ENCODE data around the gene PCDHGA6.
"Not testable (repeated sequence)": the region's sequence is repeated elsewhere in the genome, so short reads cannot be mapped to it uniquely, and the experiment has no call there.

Gene PCDHGA6

DNA sequence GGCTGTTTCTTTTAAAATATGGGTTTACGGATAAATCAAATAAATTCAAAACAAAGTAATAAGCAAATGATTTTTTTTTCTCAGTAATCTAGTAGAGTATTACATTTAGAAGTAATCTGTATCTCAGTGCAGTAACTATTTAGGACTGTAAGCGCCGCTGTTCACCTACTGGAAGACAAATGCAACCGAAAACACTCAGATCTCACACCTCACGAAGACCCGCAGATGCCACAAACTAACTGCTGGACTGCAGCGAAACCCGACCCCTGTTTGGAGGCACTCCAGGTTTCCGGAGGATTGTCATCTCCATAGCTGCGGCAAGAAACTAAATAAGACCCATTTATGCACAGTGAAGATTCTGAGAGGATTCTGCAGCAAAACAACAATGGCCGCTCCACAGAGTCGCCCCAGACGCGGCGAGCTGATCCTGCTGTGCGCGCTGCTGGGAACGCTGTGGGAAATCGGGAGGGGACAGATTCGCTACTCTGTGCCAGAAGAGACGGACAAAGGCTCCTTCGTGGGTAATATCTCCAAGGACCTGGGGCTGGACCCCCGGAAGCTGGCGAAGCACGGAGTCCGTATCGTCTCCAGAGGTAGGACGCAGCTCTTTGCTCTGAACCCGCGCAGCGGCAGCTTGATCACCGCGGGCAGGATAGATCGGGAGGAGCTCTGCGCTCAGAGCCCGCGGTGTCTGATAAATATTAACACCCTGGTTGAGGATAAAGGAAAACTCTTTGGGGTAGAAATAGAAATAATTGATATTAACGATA lies 18.9 kb downstream of the PCDHGA6 start, which contains the start of gene PCDHGA8:
Gene PCDHGA8 (plus strand): TSS at position 205 of the 770 bp plus-strand sequence. CDS start 181 bp downstream, at position 386.
- DNase-seq (ENCODE audit: low read depth) = no peak

DNA sequence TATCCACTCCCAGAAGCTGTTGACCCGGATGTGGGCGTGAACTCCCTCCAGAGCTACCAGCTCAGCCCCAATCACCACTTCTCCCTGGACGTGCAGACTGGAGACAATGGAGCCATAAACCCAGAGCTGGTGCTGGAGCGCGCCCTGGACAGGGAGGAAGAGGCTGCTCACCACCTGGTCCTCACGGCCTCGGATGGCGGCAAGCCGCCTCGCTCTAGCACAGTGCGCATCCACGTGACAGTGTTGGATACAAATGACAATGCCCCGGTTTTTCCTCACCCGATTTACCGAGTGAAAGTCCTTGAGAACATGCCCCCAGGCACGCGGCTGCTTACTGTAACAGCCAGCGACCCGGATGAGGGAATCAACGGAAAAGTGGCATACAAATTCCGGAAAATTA lies 19.6 kb downstream of the PCDHGA6 start:
- DNase-seq (ENCODE audit: low read depth) = no peak

DNA sequence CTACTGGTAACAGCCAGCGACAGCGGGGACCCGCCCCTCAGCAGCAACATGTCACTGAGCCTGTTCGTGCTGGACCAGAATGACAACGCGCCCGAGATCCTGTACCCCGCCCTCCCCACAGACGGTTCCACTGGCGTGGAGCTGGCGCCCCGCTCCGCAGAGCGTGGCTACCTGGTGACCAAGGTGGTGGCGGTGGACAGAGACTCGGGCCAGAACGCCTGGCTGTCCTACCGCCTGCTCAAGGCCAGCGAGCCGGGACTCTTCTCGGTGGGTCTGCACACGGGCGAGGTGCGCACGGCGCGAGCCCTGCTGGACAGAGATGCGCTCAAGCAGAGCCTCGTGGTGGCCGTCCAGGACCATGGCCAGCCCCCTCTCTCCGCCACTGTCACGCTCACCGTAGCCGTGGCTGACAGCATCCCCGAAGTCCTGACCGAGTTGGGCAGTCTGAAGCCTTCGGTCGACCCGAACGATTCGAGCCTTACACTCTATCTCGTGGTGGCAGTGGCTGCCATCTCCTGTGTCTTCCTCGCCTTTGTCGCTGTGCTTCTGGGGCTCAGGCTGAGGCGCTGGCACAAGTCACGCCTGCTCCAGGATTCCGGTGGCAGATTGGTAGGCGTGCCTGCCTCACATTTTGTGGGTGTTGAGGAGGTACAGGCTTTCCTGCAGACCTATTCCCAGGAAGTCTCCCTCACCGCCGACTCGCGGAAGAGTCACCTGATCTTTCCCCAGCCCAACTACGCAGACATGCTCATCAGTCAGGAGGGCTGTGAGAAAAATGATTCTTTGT lies 20.9 kb downstream of the PCDHGA6 start:
- not testable (repeated sequence) for DNase-seq (ENCODE audit: low read depth)

DNA sequence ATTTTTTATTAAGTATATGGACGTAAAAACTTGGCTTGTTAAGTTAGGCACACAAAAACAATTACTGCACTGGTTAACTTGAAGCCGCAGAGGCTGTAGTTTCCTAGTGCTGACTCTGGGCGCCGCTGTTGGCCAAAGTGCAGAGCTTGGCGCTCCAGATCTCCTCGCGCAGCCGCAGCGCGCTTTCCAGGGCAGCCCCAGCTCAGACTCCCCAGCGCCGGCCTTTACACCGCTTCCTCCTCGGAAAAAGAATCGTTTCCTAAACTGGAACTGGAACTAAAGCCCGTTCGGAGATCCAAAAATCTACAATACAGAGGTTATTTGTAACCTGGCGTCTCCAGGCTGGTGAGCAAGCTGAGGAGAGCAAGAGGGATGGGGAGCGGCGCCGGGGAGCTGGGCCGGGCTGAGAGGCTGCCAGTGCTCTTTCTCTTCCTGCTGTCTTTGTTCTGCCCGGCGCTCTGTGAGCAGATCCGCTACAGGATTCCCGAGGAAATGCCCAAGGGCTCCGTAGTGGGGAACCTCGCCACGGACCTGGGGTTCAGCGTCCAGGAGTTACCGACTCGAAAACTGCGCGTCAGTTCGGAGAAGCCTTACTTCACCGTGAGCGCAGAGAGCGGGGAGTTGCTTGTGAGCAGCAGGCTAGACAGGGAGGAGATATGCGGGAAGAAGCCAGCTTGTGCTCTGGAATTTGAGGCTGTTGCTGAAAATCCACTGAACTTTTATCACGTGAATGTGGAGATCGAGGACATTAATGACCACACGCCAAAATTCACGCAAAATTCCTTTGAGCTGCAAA lies 24.3 kb downstream of the PCDHGA6 start, which contains the start of gene PCDHGB5:
Gene PCDHGB5 (plus strand): TSS at position 192 of the 796 bp plus-strand sequence. CDS start 181 bp downstream, at position 373.
- DNase-seq (ENCODE audit: low read depth) = not testable (repeated sequence)

DNA sequence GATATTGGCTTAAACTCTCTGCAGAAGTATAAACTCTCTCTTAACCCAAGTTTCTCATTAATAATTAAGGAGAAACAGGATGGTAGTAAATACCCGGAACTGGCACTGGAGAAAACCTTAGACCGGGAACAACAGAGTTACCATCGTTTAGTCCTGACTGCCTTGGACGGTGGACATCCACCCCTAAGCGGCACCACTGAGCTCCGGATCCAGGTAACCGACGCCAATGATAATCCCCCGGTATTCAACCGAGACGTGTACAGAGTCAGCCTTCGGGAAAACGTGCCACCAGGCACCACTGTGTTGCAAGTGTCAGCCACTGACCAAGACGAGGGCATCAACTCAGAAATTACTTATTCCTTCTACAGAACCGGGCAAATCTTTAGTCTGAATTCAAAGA lies 24.9 kb downstream of the PCDHGA6 start:
- DNase-seq (ENCODE audit: low read depth) = no peak

DNA sequence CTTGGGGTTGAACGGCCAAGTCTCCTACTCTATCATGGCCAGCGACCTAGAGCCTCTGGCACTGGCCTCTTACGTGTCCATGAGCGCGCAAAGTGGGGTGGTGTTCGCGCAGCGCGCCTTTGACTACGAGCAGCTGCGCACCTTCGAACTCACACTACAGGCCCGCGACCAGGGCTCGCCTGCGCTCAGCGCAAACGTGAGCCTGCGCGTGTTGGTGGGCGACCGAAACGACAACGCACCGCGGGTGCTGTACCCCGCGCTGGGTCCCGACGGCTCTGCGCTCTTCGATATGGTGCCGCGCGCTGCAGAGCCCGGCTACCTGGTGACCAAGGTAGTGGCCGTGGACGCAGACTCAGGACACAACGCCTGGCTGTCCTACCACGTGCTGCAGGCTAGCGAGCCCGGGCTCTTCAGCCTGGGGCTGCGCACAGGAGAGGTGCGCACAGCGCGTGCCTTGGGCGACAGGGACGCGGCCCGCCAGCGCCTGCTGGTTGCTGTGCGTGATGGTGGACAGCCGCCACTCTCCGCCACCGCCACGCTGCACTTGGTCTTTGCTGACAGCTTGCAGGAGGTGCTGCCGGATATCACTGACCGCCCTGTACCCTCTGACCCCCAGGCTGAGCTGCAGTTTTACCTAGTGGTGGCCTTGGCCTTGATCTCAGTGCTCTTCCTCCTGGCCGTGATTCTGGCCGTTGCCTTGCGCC lies 26.0 kb downstream of the PCDHGA6 start:
- no peak for DNase-seq (ENCODE audit: low read depth)

DNA sequence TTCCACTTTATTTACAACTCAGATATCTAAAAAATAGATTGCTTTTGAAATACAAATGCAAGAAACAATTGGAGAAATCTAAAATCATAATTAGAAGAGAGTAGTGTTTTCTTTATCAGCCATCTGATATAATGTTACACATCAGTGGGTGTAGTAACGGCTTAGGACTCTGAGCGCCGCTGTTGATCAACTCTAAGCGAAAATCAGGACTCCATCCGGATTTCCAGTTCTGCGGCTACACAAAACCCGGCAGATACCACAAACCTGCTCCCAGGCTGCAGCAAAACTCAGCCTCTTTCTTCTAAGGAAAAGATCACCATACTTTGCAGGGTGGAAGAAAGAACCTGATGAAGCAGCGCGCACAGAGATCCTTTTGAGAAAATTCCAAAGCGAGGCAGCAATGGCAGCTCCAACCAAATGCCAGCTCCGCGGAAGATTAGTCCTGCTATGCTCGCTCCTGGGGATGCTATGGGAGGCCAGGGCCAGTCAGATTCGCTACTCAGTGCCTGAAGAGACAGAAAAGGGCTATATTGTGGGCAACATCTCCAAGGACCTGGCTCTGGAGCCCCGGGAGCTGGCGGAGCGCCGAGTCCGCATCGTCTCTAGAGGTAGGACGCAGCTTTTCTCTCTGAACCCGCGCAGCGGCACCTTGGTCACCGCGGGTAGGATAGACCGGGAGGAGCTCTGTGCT lies 29.0 kb downstream of the PCDHGA6 start, which contains the start of gene PCDHGA9:
Gene PCDHGA9 (plus strand): TSS at position 226 of the 691 bp plus-strand sequence. CDS start 175 bp downstream, at position 401.
- no peak for DNase-seq (ENCODE audit: low read depth)

DNA sequence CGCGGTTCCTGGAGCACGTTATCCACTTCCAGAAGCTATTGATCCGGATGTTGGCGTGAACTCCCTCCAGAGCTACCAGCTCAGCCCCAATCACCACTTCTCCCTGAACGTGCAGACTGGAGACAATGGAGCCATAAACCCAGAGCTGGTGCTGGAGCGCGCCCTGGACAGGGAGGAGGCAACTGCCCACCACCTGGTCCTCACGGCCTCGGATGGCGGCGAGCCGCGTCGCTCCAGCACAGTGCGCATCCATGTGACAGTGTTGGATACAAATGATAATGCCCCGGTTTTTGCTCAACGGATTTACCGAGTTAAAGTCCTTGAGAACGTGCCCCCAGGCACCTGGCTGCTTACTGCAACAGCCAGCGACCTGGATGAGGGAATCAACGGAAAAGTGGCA lies 29.7 kb downstream of the PCDHGA6 start:
- DNase-seq (ENCODE audit: low read depth) = no peak

DNA sequence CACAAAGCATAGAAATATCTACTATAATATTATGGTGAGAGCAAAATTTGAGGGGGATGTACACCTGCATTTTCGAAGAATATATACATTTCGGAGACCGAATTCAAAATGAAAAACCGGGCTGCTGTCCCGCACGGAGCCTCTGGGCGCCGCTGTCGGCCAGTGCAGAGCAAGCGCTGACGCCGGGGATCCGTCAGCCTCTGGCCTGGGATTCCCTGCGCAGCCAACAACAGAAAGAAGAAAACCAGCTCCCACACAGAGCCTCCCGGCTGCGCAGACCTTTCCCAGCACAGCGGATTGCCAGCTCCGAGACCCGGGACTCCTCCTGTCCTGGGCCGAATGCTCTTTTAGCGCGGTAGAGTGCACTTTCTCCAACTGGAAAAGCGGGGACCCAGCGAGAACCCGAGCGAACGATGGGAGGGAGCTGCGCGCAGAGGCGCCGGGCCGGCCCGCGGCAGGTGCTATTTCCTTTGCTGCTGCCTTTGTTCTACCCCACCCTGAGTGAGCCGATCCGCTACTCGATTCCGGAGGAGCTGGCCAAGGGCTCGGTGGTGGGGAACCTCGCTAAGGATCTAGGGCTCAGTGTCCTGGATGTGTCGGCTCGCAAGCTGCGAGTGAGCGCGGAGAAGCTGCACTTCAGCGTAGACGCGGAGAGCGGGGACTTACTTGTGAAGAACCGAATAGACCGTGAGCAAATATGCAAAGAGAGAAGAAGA lies 34.3 kb downstream of the PCDHGA6 start, which contains the start of gene PCDHGB6:
Gene PCDHGB6 (plus strand): TSS at position 232 of the 716 bp plus-strand sequence. CDS start 182 bp downstream, at position 414.
- DNase-seq (ENCODE audit: low read depth) = not testable (repeated sequence)

DNA sequence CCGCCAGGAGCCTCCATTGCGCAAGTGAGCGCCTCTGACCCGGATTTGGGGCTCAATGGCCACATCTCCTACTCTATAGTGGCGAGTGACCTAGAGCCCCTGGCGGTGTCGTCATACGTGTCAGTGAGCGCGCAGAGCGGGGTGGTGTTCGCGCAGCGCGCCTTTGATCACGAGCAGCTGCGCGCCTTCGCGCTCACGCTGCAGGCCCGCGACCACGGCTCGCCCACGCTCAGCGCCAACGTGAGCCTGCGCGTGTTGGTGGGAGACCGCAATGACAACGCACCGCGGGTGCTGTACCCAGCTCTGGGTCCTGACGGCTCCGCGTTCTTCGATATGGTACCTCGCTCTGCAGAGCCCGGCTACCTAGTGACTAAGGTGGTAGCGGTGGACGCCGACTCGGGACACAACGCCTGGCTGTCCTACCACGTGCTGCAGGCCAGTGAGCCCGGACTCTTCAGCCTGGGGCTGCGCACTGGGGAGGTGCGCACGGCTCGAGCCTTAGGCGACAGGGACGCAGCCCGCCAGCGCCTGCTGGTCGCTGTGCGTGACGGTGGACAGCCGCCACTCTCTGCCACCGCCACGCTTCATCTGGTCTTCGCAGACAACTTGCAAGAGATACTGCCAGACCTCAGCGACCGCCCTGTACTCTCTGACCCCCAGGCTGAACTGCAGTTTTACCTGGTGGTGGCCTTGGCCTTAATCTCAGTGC lies 36.1 kb downstream of the PCDHGA6 start:
- no peak for DNase-seq (ENCODE audit: low read depth)

DNA sequence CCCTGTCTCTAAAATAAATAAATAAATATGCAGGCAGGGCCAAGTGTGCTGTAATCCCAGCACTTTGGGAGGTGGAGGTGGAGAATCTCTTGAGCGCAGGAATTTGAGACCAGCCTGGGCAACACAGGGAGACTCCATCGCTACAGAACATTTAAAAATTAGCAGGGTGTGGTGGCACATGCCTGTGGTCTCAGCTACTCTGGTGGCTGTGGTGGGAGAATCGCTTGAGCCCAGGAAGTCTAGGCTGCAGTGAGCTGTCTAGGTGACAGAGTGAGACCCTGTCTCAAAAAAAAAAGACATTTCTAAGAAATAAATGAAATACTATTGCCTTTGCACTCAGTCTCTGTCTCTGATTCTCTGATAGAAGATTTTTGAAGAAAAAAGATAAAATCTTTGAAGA lies 37.9 kb downstream of the PCDHGA6 start:
- no peak for DNase-seq (ENCODE audit: low read depth)

DNA sequence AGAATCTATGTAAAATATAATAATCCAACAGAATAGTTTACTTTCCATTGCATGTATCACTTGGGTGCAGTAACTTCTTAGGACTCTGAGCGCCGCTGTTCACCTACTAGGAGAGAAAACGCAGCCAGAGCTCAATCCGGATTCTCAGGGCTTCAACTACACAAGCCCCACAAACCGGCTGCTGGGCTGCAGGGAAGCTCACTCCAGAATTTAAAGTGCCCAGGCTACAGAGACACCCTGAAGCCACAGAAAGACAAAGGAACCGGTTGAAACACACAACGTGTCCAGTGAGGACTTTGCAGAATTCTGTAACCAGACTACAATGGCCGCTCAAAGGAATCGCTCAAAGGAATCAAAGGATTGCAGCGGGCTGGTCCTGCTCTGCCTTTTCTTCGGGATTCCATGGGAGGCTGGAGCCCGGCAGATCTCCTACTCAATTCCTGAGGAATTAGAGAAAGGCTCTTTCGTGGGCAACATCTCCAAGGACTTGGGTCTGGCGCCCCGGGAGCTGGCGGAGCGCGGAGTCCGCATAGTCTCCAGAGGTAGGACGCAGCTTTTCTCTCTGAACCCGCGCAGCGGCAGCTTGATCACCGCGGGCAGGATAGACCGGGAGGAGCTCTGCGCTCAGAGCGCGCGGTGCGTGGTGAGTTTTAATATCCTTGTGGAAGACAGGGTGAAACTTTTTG lies 39.3 kb downstream of the PCDHGA6 start, which contains the start of gene PCDHGA10:
Gene PCDHGA10 (plus strand): TSS at position 134 of the 686 bp plus-strand sequence. CDS start 189 bp downstream, at position 323.
- DNase-seq (ENCODE audit: low read depth) = no peak

DNA sequence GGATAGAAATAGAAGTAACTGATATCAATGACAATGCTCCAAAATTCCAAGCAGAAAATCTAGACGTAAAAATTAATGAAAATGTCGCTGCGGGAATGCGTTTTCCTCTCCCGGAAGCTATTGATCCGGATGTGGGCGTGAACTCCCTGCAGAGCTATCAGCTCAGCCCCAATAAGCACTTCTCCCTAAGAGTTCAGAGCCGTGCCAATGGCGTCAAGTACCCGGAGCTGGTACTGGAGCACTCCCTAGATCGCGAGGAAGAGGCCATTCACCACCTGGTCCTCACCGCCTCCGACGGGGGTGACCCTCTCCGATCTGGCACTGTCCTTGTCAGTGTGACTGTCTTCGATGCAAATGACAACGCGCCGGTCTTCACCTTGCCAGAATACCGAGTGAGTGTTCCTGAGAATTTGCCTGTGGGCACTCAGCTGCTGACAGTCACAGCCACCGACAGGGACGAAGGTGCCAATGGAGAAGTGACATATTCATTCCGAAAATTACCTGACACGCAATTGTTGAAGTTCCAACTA lies 39.9 kb downstream of the PCDHGA6 start:
- no peak for DNase-seq (ENCODE audit: low read depth)

DNA sequence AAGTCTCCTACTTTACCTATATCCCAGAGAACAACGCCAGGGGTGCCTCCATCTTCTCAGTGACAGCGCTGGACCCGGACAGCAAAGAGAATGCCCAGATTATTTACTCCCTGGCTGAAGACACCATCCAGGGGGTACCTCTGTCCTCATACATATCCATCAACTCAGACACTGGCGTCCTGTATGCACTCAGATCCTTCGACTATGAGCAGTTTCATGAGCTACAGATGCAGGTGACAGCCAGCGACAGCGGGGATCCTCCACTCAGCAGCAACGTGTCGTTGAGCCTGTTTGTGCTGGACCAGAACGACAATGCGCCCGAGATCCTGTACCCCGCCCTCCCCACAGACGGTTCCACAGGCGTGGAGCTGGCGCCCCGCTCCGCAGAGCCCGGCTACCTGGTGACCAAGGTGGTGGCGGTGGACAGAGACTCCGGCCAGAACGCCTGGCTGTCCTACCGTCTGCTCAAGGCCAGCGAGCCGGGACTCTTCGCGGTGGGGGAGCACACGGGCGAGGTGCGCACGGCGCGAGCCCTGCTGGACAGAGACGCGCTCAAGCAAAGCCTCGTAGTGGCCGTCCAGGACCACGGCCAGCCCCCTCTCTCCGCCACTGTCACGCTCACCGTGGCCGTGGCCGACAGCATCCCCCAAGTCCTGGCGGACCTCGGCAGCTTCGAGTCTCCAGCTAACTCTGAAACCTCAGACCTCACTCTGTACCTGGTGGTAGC lies 41.0 kb downstream of the PCDHGA6 start:
- DNase-seq (ENCODE audit: low read depth) = not testable (repeated sequence)

DNA sequence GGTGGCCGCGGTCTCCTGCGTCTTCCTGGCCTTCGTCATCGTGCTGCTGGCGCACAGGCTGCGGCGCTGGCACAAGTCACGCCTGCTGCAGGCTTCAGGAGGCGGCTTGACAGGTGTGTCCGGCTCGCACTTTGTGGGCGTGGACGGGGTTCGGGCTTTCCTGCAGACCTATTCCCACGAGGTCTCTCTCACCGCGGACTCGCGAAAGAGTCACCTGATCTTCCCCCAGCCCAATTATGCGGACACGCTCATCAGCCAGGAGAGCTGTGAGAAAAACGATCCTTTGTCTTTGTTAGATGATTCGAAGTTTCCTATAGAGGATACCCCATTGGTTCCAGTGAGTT lies 41.6 kb downstream of the PCDHGA6 start:
- not testable (repeated sequence) for DNase-seq (ENCODE audit: low read depth)

DNA sequence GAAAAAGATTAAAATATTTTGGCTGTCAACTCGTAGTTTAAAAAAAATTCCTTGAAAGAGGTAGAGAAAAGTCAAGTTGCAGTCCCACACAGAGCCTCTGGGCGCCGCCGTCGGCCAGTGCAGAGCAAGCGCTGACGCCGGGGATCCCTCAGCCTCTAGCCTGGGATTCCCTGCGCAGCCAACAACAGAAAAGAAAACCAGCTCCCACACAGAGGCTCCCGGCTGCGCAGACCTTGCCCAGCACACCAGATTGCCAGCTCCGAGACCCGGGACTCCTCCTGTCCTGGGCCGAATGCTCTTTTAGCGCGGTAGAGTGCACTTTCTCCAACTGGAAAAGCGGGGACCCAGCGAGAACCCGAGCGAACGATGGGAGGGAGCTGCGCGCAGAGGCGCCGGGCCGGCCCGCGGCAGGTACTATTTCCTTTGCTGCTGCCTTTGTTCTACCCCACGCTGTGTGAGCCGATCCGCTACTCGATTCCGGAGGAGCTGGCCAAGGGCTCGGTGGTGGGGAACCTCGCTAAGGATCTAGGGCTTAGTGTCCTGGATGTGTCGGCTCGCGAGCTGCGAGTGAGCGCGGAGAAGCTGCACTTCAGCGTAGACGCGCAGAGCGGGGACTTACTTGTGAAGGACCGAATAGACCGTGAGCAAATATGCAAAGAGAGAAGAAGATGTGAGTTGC lies 43.9 kb downstream of the PCDHGA6 start, which contains the start of gene PCDHGB7:
Gene PCDHGB7 (plus strand): TSS at position 184 of the 679 bp plus-strand sequence. CDS start 183 bp downstream, at position 367.
- not testable (repeated sequence) for DNase-seq (ENCODE audit: low read depth)

All from stimulated activated CD8-positive, alpha-beta memory T cell treated with anti-CD3 and anti-CD28 coated beads, Interleukin-4, amount 100 ng/mL, for 24 hours (primary cell).